Spleen (tissue), 7 donors: ENCODE data around the gene PEX5L.

Source experiments
- CTCF ChIP-seq, 11 experiments: fragments of 200-600 bp in 7 of 11; fragments of 450-650 bp in 4 of 11; sonication (generic) in 4 of 11; IDR thresholded peaks in 8 of 11; conservative IDR thresholded peaks in 3 of 11; 1 replicate in 7 of 11; 2 replicates in 4 of 11; pipeline versions ENCODE4 v1.4.0 to v1.8.0; 2016 to 2021; ENCODE audit warnings: antibody characterized with exemption in 11 of 11, inconsistent platforms in 4 of 11, mild to moderate bottlenecking in 1 of 11
- POLR2AphosphoS5 ChIP-seq, 3 donors: sonication (generic); formaldehyde crosslinking; IDR thresholded peaks; one replicate each; pipeline ENCODE4 v1.5.1; 2017; ENCODE audit warnings: antibody characterized with exemption in 3 of 3
- donor health status: DM: no; HTN: no; CAD: no; lungs with moderate emphysema.
- donor health status: DM: no; HTN: no; CAD: no.
- donor health status: DM: no; HTN: no; CAD: no.

- TF ChIP-seq CTCF (IDR thresholded peaks at IDR 0.05 in 8 of 11, conservative IDR thresholded peaks at IDR 0.05 in 3 of 11): no peak
- no peak for TF ChIP-seq POLR2AphosphoS5 (IDR thresholded peaks at IDR 0.05)
These were observed 139.5 kb downstream of the PEX5L start for GRCh38 chr3:179897231-179897630.
